DMS79 (cell line): ENCODE measurements around the gene ZCCHC3.

ENCODE experiments used
- DNase-seq: peaks from one replicate; lab custom pipeline; 2025; lab: John Stamatoyannopoulos, UW

ZCCHC3 gene

DNA sequence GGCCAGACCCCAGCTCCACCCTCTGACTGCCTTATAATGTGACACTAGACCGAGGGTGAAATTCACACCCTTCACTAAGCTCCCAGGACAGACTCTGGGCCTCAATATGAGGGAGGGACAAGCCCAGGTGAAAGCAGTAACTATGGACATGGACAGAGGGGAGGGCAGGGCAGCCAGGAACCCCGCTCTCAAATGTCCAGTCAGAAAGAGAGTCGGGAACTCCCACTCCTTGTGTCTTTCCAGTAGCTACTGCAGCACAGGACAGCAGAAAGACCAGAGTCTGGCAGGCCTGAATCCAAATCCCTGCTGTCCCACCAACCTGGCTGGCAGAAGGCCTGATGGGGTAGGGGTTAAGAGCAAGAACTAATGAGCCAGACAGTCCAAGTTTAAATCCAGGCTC is 13.2 kb upstream of the ZCCHC3 start:
- DNase-seq = no peak

DNA sequence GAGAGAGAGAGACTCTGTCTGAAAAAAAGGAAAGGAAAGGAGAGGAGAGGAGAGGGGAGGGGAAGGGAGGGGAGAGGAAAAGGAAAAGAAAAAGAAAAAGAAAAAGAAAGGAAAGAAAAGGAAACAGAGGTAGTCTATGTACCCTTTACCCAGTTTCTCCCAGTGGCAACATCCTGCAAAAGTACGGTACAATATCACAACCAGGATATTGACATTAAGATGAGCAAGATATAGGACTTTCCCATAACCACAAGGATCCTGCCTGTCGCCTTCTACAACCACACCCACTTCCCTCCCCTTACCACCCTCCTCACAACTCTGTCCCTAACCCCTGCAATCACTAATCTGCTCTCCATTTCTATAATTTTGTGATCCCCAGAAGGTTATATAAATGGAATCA is 10.9 kb upstream of the ZCCHC3 start:
- DNase-seq = no peak

DNA sequence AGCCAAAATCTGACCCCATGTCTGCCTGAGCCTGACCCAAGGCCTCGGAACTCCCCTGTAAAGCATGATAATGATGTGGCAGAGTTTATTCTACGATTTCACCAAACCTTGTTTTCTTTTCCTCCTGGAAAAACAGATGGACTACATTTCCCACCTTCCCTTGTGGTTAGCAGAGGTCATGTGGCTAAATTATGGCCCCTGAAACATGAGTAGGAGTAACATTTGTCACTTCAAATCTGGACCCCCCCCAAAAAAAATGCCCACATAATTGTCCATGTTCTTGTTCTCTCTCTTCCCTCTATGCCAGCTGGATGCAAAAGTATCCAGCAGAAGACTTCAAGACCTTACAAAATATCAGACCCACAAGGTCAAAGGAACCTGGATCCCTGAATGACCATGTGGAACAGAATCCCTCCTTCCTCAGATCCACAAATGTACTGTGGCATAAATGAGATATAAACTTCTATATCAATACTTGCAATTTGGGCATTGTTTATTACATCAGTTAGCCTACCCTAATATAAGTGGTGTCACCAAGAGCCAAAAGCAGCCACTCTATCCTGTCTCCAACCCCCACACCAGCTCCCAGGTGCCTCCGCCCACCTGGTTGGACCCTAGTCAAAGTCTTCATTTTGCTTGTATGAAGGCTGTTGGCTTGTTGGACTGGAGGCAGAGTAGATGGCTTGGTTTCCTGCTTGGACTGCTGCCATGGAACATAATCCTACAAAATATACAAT is 8.2 kb upstream of the ZCCHC3 start:
- DNase-seq = no peak

DNA sequence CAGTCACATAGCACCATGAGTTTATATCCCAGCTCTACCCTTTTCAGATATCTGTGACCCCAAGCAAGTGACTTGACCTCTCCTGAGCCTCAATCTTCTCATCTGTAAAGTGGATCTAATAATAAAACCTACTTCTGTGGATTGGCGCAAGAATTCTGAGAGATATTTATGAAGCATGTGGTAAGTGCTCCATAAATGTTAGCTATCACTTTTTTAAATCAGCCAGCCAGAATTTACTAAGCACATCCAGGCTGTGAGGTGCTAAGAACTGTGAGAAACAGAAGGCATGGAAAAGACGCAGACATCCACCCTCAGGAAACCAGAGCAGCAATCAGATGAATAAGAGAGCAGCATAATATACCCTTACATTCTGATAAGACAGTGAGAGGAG is 7.7 kb upstream of the ZCCHC3 start:
- DNase-seq = no peak

DNA sequence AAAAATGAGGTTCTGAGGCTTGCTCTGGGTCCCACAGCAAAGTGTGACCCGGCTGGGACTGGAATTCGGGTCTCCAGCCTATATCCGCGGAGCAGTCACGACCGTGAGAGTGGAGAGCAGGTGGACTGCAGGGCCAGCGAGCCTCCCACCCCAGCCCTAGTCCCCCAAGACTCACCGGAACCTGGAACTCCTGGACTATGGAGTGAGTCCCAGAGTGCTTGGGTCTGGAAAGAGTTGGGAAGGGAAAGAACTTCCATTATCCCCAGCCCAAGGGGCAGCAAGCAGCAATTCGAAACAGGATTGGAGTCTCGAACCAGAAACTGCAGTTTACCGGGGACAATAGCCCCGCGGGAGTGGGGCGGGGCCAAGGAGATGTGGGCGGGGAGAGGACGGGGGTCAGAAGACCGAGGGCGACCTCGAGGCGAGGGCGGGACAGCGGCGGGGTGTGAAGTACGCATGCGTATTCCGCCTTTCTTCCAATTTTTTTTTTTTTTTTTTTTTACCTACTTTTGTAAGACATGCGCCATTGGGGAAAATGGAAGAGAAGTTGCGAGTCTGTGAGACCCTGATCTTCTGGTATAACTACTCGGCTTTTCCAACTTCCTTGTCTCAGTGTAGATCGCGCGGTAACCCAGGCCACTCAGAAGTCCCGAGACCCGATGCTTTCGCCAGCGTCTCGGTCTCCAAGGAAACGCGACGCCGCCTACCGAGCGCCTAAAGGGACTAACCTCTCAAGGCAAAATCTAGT is 7.1 kb upstream of the ZCCHC3 start, which contains the start of gene C20orf96:
Gene C20orf96 (minus strand): TSS at position 667 of the 748 bp plus-strand sequence. CDS start 140 bp downstream, at position 527.
- DNase-seq = peak; percentile 85

DNA sequence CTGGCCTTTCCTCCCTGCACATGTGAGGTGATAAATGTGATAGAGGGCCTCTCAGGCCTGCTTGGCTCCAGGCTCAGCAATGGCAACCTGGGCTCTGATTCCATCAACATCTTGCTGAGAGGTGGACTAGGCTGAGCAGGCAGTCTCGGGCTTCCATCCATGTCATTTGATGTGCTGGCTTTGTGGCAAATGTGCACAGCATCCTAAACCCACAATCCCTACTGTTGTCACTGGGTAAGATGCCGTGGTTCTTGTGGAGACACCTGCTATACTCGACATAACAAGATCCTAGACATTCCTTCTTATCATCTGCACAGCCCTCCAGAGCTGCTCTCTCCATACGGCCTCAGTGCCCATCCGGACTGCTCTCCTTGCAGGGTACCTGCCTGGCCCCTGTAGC is 2.8 kb upstream of the ZCCHC3 start:
- no peak for DNase-seq

DNA sequence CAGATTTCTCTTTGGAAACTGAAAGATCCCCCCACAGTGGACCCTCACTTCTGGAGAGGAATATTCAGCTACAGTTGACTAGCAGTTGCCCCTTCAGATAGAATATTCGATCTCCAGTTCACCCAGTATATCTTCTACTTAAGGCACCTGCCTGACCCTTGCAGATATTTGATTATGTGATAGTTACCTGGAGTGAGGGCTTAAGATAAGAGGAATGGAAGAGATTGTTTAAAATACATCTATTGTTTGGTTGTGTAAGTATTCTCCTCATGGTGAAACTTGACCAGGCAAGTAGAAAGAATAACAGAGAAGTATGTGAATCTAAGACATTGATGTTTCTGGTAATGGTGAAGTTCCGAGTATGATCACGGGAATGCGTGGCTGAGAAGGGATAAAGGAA is 1.6 kb upstream of the ZCCHC3 start:
- no peak for DNase-seq

DNA sequence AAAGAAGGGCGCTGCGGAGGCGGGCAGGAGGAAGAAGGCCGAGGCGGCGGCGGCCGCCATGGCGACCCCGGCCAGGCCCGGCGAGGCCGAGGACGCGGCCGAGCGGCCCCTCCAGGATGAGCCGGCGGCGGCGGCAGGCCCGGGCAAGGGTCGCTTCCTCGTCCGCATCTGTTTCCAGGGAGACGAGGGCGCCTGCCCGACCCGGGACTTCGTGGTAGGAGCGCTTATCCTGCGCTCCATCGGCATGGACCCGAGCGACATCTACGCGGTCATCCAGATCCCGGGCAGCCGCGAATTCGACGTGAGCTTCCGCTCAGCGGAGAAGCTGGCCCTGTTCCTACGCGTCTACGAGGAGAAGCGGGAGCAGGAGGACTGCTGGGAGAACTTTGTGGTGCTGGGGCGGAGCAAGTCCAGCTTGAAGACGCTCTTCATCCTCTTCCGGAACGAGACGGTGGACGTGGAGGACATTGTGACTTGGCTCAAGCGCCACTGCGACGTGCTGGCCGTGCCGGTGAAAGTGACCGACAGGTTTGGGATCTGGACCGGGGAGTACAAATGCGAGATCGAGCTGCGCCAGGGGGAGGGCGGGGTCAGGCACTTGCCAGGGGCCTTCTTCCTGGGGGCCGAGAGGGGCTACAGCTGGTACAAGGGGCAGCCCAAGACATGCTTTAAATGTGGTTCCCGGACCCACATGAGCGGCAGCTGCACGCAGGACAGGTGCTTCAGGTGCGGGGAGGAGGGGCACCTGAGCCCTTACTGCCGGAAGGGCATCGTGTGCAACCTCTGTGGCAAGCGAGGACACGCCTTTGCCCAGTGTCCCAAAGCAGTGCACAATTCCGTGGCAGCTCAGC is 780 bp downstream of the ZCCHC3 start:
- peak; percentile 18 for DNase-seq

DNA sequence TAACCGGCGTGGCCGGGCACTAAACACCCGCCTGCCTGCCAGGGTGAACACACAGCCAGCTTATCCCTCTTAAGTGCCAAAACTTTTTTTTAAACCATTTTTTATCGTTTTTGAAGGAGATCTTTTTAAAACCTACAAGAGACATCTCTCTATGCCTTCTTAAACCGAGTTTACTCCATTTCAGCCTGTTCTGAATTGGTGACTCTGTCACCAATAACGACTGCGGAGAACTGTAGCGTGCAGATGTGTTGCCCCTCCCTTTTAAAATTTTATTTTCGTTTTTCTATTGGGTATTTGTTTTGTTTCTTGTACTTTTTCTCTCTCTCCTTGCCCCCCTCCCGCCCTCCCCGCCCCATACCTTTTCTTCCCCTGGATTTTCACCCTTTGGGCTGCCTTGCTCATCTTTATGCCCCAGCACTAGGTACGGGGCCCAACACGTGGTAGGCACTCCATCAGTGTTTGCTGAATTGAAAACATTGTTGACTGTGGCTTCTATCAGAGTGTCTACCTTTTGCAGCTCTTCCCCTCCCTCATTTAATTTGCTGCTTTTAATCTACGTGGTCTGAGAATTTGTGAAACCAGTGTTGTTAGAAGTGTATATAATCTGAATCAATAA is 1.5 kb downstream of the ZCCHC3 start:
- DNase-seq = no peak

DNA sequence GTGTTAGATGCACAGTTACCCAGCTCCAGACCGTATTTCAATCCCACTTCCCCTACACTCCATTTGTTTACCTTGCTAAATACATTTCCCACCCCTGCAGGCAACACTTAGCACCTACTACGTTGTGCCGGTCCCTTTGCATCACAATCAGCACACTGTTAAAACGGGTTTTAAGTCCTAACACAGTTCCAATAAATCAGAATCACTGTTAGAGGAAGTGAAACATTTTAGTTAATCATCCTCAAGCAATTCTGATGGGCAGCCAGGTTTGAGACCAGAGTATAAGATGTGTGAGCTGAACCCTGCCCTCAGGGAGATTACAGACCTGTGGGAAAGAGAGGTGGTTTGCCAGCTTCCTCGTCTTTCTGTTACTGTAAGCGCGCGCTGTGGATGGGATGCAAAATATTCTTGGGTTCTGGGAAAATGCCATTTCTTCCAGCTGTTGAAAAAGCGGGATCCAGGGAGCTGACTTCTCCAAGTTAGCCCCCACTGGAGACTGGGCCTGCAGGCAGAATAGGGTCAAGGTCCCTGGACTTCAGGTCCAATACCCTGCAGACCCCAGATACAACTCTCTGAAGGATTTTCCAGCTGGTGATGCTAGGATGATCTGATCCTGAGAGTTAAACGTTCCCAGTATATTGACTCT is 3.1 kb downstream of the ZCCHC3 start:
- DNase-seq = no peak

DNA sequence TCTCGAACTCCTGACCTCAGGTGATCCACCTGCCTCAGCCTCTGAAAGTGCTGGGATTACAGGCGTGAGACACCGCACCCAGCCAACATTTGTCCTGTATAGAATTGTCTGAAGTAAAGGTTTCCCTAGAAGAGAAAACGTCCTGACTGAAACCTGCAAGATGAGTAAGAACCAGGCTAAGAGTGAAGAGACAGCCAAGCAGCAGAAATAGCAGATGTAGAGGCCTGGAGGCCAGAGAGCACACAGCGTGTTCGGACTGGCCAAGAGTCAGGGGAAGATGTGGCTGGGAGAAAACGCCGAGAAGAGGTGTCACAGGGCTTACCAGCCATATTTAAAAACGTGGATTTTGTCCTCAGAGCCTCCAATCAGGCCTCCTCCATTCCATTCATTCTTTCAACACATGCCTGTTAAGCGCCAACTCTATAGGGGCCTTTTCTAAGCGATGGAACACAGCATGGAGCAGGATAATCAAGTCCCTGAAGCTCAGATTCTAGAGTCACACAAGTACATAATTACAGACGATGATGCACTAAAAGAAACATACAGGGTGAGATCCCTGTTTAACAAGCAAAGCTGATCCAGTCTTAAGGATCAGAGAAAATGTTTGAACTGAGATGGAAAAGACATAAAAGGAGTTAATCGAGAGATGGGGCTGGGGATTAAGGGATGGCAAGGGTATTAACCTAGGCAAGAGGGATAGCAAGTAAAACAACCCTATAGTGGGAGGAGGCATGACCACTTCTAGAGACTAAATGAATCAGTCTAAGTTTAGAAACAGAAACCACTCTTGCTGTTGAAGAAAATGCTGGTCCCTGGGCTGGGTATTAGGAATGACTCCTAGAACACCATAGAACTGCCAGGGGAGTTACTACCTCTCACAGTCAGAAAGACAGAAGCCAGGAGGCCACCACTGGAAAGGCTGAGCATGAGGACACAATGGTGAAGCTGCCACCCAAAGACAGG is 4.8 kb downstream of the ZCCHC3 start:
- no peak for DNase-seq

DNA sequence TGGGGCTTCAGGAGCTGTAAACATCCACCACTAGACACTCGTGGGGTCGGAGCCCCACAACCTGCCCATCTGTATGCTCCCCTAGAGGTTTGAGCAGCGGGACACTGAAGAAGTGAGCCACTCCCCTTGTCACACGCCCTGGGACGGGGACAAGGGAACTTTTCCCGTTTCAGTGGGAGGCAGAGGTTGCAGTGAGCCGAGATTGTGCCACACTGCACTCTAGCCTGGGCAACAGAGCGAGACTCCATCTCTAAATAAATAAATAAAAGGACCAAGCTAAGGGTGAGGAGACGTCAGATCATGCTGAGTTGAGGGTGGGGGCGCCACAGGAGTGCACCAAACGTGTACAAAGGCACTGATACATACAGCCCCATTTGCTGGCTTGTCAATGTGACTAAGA is 8.4 kb downstream of the ZCCHC3 start:
- no peak for DNase-seq

DNA sequence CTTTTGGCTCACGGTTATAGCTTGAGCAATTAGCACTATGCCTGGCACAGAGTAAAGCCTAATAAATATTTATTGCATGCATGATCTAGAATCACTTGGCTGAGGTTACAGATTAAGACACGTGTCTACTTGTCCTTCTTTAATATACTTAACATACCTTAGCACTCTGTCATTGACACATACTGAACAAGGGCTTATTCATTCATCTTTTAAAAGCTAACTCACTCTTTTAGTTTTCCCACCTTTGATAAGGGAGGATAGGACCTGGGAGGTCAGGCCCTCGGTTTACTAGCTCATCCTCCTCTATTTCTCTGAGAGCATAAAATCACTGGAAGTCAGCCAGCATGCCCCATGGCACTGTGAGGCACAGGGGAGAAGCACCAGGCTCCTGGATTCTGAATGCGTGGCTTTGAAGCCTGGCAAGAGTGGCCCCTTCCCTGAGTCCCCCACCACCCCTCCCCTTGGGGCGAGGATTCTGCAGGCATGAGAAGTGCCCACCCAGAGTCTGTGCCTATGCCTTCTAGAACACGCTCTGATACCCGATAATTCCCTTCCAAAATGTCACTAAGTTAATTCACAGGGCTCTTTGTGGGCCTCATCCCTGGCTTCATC is 11.2 kb downstream of the ZCCHC3 start:
- no peak for DNase-seq

DNA sequence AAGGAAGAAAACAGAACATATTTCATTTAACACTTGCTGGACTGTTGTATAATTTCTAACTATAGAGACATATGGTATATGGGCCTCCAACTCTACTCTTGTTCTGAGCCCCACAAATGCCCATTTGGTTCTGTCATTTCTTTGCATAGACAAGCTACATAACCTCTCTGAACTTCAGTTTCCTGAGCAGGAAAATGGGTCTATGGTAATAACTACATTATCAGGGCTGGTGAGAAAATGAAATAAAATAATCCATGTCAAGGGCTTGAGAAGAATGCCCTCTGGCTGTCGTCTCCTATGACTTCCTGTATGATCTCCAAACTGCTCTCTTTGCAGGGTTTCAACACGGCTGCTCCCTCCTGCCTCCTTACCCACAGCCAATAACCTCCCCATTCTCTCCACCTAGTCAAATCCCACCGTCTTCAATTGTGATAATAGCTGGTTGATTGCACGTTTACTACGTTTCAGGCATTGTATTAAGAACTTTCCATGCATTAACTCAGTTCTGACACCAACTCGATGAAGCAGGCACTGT is 12.0 kb downstream of the ZCCHC3 start:
- DNase-seq = no peak

DNA sequence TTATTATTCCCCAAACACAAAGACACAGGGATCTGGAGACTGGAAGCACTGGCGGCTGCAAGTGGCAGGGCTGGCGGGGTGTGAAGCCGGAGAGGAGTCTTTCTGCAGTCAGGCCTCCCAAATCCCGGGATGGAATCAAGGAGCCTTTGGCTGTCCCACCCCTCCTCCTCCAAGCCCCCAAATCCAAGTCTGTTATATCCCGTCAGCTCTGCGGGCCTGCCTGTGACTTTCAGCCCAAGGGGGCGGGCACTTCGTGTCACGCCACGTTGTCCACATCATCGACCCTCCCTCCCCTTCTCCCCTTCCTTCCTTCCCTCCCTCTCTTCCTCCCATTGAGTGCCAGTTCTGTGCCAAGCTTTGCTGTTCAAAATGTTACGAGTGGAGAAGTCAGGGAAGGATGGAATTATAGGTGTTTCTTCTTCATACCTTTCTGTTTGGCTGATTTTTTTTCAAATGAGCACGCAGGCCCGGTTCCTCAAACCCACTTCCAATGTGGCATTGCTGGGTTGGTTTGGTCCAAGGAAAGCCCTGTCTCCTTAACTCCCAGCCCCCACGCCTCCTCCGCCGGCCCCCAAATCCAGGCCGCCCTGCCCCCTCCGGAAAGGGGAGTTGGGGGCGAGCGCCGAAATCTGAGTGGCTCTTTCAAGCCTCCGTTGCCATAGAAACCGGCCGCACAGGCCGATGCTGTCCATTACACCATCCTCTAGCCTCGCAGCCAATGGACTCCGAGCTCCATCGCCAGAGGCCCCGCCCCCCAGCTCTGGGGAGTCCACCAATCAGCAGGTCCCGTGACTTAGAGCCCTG is 12.7 kb downstream of the ZCCHC3 start:
- peak; percentile 98 for DNase-seq

DNA sequence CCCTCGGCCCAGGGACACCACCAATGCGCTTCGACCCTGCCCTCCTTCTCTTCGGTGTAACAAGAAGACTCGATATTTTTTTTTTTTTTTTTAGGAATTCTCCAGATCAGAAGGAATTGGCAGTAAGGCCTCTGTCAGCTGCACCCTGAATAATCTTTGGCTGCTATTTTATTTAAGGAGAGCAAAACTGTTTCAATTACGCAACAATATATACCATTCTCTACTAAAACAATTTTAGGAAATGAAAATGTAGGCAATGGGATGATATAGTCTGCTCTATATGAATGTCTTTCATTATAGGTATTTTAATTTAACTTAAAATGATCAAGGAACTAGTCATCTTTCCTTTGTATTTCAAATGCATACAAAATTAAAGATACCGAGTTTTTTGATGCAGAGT is 13.3 kb downstream of the ZCCHC3 start:
- no peak for DNase-seq

DNA sequence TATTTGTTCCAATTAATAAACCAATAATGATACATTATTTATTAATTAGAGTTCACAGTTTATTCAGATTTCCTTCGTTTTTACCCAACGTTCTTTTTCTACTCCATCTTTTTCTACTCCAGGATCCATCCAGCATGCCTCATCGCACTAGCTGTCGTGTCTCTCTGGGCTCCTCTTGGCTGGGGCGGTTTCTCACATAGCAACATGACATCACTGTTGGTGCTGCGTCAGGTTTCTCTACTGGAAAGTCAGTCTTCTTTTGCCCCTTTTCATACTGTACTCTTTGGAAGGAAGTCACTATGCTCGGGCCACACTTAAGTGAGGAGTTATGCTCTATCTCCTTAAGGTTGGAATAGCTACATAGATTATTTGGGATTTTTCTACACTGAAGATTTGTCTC is 14.2 kb downstream of the ZCCHC3 start:
- DNase-seq = no peak

DNA sequence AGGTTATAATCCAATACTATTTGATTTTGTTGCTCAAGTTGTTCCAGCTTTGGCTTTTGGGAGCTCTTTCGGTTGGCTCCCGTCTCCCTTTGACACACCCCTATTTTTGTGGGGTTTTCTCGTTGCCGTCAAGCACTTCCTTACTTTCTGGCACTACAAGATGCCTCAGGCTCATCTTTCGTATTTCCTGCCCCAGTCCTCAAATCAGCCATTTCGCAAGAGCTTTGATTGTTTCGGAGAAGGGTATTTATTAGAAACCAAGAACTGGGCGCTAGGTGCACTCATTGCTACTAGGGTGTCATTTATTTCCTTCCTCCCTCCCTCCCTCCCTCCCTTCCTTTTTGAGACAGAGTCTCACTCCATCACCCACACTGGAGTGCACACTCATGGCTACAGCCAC is 14.7 kb downstream of the ZCCHC3 start:
- DNase-seq = no peak

DNA sequence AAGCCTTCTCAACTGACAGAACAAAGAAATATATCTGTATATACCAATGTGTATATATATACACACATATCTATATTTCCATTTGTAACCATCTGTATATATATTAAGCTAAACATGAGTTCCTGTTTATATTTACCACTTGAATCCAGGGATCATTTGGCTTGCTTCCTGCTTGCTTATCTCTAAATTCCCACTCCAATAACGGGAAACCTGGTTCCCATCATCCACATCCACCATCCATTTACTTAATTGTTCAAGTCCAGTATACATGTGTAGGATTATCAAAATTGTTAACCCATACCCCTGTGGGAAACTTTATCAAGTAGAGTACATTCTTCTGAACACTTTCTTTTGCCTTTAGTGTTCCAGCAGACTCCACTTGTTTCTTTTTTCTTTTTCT is 15.5 kb downstream of the ZCCHC3 start:
- DNase-seq = no peak
